Measurements from ENCODE around the gene UNK.

DNA sequence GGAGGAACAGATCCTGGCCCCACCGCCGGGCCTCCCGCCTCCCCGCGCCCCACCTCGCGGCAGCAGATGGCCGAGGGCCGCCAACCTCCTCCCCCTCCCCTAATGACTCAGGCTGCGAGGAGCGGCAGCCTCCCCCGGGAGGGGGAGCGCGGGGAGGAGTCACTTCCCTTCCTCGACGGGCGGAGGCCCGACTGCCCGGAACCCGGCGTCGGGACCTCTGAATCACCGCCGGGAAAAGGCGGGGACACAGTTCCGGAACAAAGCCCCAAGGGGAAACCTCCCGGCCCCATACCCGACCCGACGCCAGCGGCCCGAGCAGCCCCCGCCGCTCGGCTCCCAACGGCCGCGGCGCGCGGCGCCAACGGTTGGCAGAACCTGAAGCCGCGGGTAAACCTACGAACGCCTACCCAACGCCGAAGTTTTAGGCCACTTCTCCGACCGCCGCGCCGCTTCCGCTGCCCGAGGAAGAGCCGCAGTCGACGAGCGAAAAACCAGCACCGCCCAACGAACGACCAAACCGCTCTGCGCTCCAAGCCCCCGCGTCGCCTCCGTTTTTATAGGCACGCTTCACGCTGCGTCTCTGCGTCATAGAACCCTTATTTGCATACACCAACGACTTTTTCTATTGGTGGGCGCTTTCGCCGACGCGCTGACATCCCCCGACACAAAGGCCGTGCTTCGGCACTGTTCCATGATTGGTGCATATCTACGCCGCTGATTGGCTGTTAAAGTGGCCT lies 5.2 kb upstream of the UNK start:
- TF ChIP-seq, protein P1, sequence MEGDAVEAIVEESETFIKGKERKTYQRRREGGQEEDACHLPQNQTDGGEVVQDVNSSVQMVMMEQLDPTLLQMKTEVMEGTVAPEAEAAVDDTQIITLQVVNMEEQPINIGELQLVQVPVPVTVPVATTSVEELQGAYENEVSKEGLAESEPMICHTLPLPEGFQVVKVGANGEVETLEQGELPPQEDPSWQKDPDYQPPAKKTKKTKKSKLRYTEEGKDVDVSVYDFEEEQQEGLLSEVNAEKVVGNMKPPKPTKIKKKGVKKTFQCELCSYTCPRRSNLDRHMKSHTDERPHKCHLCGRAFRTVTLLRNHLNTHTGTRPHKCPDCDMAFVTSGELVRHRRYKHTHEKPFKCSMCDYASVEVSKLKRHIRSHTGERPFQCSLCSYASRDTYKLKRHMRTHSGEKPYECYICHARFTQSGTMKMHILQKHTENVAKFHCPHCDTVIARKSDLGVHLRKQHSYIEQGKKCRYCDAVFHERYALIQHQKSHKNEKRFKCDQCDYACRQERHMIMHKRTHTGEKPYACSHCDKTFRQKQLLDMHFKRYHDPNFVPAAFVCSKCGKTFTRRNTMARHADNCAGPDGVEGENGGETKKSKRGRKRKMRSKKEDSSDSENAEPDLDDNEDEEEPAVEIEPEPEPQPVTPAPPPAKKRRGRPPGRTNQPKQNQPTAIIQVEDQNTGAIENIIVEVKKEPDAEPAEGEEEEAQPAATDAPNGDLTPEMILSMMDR (IDR thresholded peaks at IDR 0.05): peak in 1 of 3 donors; percentile 43
- TF ChIP-seq POLR2A (IDR thresholded peaks at IDR 0.05): peak; percentile 100

Measured in ovary (tissue), 3 donors.